Neutrophil (primary cell): ENCODE results near the gene TXNDC12.
"Not testable (repeated sequence)": the region's sequence is repeated elsewhere in the genome, so short reads cannot be mapped to it uniquely, and the experiment has no call there.

Source experiments
- H3K27ac ChIP-seq: fragments of 200-600 bp; sonication (generic); 2 replicates; pipeline ENCODE4 v1.5.1; 2016; ENCODE audit warnings: mild to moderate bottlenecking, moderate library complexity
- H3K27me3 ChIP-seq: fragments of 200-600 bp; sonication (generic); 2 replicates; pipeline ENCODE4 v1.6.0; 2016; ENCODE audit warnings: mild to moderate bottlenecking
- H3K36me3 ChIP-seq: fragments of 200-600 bp; sonication (generic); 2 replicates; pipeline ENCODE4 v1.5.1; 2017
- H3K4me1 ChIP-seq, 2 experiments: fragments of 200-600 bp in 1 of 2; sonication (generic) in 1 of 2; 1 replicate in 1 of 2; 2 replicates in 1 of 2; pipeline versions ENCODE4 v1.5.1 to v1.6.1; 2013 to 2016; ENCODE audit warnings: low read depth in 1 of 2, low read length in 1 of 2, mild to moderate bottlenecking in 1 of 2, moderate library complexity in 1 of 2; ENCODE audit not compliant: control insufficient read depth in 1 of 2, insufficient read depth in 1 of 2
- H3K4me3 ChIP-seq, 2 experiments: fragments of 200-600 bp in 1 of 2; sonication (generic) in 1 of 2; 1 replicate in 1 of 2; 2 replicates in 1 of 2; pipeline ENCODE4 v1.5.1; 2013 to 2016; ENCODE audit warnings: low read depth in 1 of 2, low read length in 1 of 2, mild to moderate bottlenecking in 1 of 2, moderate library complexity in 1 of 2
- H3K9me3 ChIP-seq: fragments of 200-600 bp; sonication (generic); 2 replicates; pipeline ENCODE4 v1.5.1; 2016
- TF ChIP-seq, protein P1 (sequence below): fragments of 200-600 bp; sonication (generic); IDR thresholded peaks from 2 replicates; pipeline ENCODE4 v1.5.1; 2016; ENCODE audit warnings: antibody characterized with exemption

Gene TXNDC12

DNA sequence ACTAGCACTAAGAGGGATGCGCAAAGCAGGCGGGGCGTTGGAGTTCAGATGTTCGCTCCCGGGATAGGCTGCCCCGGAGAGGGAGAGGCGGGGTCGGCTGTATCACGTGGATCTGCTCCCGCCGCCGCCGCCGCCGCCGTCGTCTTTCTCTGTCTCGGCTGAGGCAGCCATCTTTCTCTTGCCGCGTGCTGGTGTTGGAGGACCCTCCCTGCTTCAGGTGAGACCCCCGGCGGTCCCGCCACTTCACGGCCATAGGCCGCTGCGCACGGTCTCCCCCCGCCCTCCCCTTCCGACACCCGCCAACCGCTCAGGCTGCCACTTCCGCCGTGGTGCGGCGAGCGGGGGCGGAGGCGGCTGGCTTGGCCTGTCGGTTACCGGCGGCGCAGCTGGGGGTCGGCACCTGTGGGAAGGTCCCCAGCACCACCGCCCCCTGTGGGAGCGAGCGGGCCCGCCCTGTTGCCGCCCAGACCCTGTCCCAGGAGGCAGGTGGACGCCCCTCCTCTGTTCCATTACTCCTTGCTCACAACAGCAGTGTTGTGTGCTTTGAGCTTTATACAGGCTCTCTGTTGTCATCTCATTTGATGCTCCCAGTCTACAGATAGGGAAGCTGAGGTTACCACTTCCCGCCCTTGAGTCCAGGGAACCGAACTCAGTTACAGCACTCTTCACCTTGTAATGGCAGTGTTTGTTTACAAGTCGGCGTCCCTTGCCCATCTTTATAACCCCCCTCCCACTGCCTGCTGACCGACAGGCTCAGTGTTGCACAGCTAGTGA is 1.4 kb upstream of the TXNDC12 start, which contains the start of gene BTF3L4:
Gene BTF3L4, plus strand, starts transcription at position 133 of the 774 bp plus-strand sequence. CDS start 3,553 bp downstream, outside the sequence.
- TF ChIP-seq, protein P1, sequence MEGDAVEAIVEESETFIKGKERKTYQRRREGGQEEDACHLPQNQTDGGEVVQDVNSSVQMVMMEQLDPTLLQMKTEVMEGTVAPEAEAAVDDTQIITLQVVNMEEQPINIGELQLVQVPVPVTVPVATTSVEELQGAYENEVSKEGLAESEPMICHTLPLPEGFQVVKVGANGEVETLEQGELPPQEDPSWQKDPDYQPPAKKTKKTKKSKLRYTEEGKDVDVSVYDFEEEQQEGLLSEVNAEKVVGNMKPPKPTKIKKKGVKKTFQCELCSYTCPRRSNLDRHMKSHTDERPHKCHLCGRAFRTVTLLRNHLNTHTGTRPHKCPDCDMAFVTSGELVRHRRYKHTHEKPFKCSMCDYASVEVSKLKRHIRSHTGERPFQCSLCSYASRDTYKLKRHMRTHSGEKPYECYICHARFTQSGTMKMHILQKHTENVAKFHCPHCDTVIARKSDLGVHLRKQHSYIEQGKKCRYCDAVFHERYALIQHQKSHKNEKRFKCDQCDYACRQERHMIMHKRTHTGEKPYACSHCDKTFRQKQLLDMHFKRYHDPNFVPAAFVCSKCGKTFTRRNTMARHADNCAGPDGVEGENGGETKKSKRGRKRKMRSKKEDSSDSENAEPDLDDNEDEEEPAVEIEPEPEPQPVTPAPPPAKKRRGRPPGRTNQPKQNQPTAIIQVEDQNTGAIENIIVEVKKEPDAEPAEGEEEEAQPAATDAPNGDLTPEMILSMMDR = no peak
- Histone ChIP-seq H3K4me3 (peak within 1 kb of the TSS; percentile 91 to 98), H3K36me3 (peaks cover 24% of the 10 kb centered on the region), H3K27ac (peak within 1 kb of the TSS; percentile 88), H3K9me3 (no peaks in the 10 kb centered on the region), H3K4me1 (peaks cover 26 to 36% of the 10 kb centered on the region in 2 experiments), H3K27me3 (no peaks in the 10 kb centered on the region)

DNA sequence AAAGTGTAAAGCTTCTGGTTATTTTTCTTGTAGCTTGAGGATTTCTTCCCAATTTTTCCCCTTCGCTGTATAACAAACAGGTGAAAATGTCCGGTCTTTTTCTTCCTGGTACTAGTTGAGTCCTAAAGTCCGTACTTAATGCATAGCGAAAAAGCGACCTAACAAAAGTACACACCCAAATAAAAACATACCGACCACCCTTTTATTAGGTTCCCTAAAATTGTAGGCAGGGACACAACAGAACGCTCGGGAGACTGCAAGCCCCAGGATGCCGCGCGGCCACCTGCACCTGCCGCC is 823 bp upstream of the TXNDC12 start:
- H3K36me3 ChIP-seq = peaks cover 20% of the 10 kb centered on the region
- peak overlapping the region; percentile 88 for H3K27ac ChIP-seq
- peak overlapping the region; percentile 91 to 98 for H3K4me3 ChIP-seq
- TF ChIP-seq, protein P1 = no peak
- H3K4me1 ChIP-seq = peaks cover 26 to 36% of the 10 kb centered on the region in 2 experiments
- no peaks in the 10 kb centered on the region for H3K9me3 ChIP-seq
- H3K27me3 ChIP-seq = no peaks in the 10 kb centered on the region

DNA sequence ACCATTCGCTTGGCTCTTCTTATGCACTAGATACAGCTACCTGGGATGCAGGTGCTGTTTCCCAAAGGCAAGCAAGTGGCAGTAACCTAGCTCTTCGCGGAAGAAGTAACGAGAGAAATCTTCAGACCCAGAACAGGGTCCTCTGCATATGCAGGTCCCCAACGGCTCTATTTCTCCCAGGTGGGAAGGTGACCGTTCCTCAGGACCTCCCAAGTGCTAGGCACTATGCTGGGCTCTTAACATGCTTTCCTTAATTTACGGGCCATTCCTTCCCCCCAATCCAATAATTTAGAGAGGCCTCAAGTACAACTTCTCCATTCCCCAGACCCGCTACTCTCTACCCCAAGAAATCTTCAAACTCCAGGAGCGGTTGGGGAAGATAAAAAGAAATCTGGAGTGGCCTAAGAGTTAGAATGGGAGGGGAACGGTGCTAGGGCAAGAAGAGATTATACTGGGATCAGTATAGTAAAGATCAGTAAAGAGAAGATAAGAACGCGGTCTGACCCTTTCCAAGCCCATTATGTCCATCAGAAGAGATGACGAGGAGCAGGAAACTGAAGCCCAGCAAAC is 410 bp downstream of the TXNDC12 start:
- peaks cover 26 to 36% of the 10 kb centered on the region in 2 experiments for H3K4me1 ChIP-seq
- H3K27ac ChIP-seq = peak overlapping the region; percentile 88
- peak overlapping the region; percentile 91 to 98 for H3K4me3 ChIP-seq
- peaks cover 14% of the 10 kb centered on the region for H3K36me3 ChIP-seq
- TF ChIP-seq, protein P1 = no peak
- H3K27me3 ChIP-seq = no peaks in the 10 kb centered on the region
- no peaks in the 10 kb centered on the region for H3K9me3 ChIP-seq

DNA sequence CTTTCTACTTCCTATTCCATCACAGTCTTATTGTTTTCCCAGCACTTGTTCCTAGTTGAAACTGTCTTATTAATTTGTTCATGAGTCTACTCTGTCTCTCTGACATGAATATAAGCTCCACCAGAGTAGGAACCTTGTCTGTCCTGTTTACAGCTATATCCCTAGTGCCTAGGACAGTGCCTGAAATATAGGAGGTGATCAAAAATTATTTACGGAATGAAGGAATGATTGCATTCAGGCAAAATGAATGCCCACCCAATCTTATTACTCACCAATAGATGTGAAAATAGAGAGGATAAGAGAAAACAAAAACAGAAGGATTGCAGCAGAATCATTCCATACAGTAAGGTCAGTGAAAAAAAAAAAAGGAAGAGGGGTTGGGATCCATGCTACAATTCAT is 1.1 kb downstream of the TXNDC12 start:
- Histone ChIP-seq H3K27me3 (no peaks in the 10 kb centered on the region), H3K4me3 (peak overlapping the region; percentile 91 to 98), H3K27ac (peak overlapping the region; percentile 88), H3K4me1 (peaks cover 26 to 40% of the 10 kb centered on the region in 2 experiments), H3K36me3 (peaks cover 14% of the 10 kb centered on the region), H3K9me3 (no peaks in the 10 kb centered on the region)
- TF ChIP-seq, protein P1 = no peak

DNA sequence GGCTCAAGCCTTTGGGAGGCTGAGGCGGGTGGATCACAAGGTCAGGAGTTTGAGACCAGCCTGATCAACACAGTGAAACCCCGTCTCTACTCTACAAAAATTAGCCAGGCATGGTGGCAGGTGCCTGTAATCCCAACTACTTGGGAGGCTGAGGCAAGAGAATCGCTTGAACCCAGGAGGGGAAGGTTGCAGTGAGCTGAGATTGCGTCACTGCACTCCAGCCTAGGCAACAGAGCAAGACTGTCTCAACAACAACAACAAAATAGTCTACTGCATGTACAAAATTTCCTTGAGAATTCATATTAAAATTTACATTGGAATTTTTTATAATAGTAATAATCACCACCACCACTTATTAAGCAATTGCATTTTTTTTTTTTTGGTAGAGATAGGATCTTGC is 5.7 kb downstream of the TXNDC12 start:
- H3K27me3 ChIP-seq, H3K27ac ChIP-seq, H3K9me3 ChIP-seq, H3K4me3 ChIP-seq: not testable (repeated sequence)
- peaks cover 8 to 12% of the 10 kb centered on the region in 2 experiments for H3K4me1 ChIP-seq
- peaks cover 17% of the 10 kb centered on the region for H3K36me3 ChIP-seq

DNA sequence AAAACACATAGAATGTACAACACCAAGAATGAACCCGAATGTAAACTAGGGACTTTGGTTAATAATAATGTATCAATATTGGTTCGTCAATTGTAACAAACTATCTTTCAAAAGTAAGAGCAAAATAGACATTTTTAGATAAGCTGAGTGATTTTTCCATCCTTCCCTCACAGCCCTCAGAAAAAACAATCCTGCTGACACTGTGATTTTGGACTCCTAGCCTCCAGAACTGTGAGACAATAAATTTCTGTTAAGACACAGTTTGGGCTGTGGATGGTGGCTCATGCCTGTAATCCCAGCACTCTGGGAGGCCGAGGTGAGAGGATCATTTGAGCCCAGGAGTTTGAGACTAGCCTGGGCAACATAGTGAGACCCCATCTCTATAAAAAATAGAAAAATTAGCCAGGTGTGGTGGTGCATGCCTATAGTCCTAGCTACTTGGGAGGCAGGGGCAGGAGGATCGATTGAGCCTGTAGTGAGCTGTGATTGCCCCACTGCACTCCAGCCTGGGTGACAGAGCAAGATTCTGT is 9.3 kb downstream of the TXNDC12 start:
- H3K36me3 ChIP-seq = peaks cover 15% of the 10 kb centered on the region
- not testable (repeated sequence) for H3K4me1 ChIP-seq, H3K9me3 ChIP-seq, H3K27me3 ChIP-seq, H3K27ac ChIP-seq, H3K4me3 ChIP-seq
